Measurements from ENCODE around the gene IQGAP1. TPM values are rescaled to one million over a fixed set of nuclear protein-coding genes. Genes with fewer than 3 reads are reported as not detected.

Gene IQGAP1
- total and polyA plus RNA-seq, 2 donors (not counting 1 experiment from before 2014, with no cell fraction given) = 222 to 270 TPM

GRCh38 chr15:90382320-90382719 lies 5.7 kb upstream of the IQGAP1 start:
- Histone ChIP-seq H3K4me3 (replicated peaks in 1 of 4; ENCODE audit: control extremely low read depth in 1 of 4, insufficient read depth in 1 of 4, low read depth in 3 of 4, low read length in 4 of 4) (no peak overlapping the region), H3K9me3 (ENCODE audit: control insufficient read depth, insufficient read depth, low read depth, low read length) (no peaks in the 10 kb centered on the region), H4K20me1 (ENCODE audit: control insufficient read depth, extremely low read depth, insufficient read depth, low read length) (no peaks in the 10 kb centered on the region), H3K36me3 (ENCODE audit: control insufficient read depth, insufficient read depth, low read length) (no peaks in the 10 kb centered on the region), H3K27me3 (ENCODE audit: control insufficient read depth, insufficient read depth, low read length) (no peaks in the 10 kb centered on the region), H3K4me1 (ENCODE audit: control insufficient read depth, extremely low read depth, insufficient read depth, low read length) (no peaks in the 10 kb centered on the region), H2AFZ (ENCODE audit: low read length) (no peak overlapping the region), H3K9ac (ENCODE audit: insufficient read depth, low read length) (no peak overlapping the region), H3K27ac (ENCODE audit: insufficient read depth, low read length) (no peak overlapping the region), H3K4me2 (ENCODE audit: extremely low read depth, insufficient read depth, low read length) (no peak overlapping the region), H3K79me2 (ENCODE audit: control insufficient read depth, insufficient read depth, low read length) (no peaks in the 10 kb centered on the region)
- TF ChIP-seq CTCF (conservative IDR thresholded peaks at IDR 0.05 in 1 of 2, IDR thresholded peaks at IDR 0.05 in 1 of 2; ENCODE audit: low read depth in 1 of 2, low read length in 2 of 2) (no peak), EZH2 (IDR thresholded peaks at IDR 0.05; ENCODE audit: low read length, missing control alignments) (no peak)
- no peak for DNase-seq (ENCODE audit: low read depth in 2 of 2)

GRCh38 chr15:90386221-90386620 lies 1.8 kb upstream of the IQGAP1 start:
- H3K79me2 ChIP-seq (ENCODE audit: control insufficient read depth, insufficient read depth, low read length) = peaks cover 28% of the 10 kb centered on the region
- no peak overlapping the region for H2AFZ ChIP-seq (ENCODE audit: low read length)
- H3K4me3 ChIP-seq (replicated peaks in 1 of 4; ENCODE audit: control extremely low read depth in 1 of 4, insufficient read depth in 1 of 4, low read depth in 3 of 4, low read length in 4 of 4) = no peak overlapping the region
- no peak for DNase-seq (ENCODE audit: low read depth in 2 of 2)
- TF ChIP-seq CTCF (conservative IDR thresholded peaks at IDR 0.05 in 1 of 2, IDR thresholded peaks at IDR 0.05 in 1 of 2; ENCODE audit: low read depth in 1 of 2, low read length in 2 of 2) = no peak
- TF ChIP-seq EZH2 (IDR thresholded peaks at IDR 0.05; ENCODE audit: low read length, missing control alignments) = no peak
- peaks cover 3% of the 10 kb centered on the region for H3K36me3 ChIP-seq (ENCODE audit: control insufficient read depth, insufficient read depth, low read length)
- no peak overlapping the region for H3K4me2 ChIP-seq (ENCODE audit: extremely low read depth, insufficient read depth, low read length)
- H4K20me1 ChIP-seq (ENCODE audit: control insufficient read depth, extremely low read depth, insufficient read depth, low read length) = no peaks in the 10 kb centered on the region
- no peak overlapping the region for H3K27ac ChIP-seq (ENCODE audit: insufficient read depth, low read length)
- peaks cover 2% of the 10 kb centered on the region for H3K4me1 ChIP-seq (ENCODE audit: control insufficient read depth, extremely low read depth, insufficient read depth, low read length)
- H3K27me3 ChIP-seq (ENCODE audit: control insufficient read depth, insufficient read depth, low read length) = no peaks in the 10 kb centered on the region
- no peaks in the 10 kb centered on the region for H3K9me3 ChIP-seq (ENCODE audit: control insufficient read depth, insufficient read depth, low read depth, low read length)
- H3K9ac ChIP-seq (ENCODE audit: insufficient read depth, low read length) = no peak overlapping the region

- Histone ChIP-seq H3K4me1 (ENCODE audit: control insufficient read depth, extremely low read depth, insufficient read depth, low read length) (peaks cover 2% of the 10 kb centered on the region), H3K4me2 (ENCODE audit: extremely low read depth, insufficient read depth, low read length) (peak overlapping the region; percentile 81), H3K27ac (ENCODE audit: insufficient read depth, low read length) (peak overlapping the region; percentile 85), H3K27me3 (ENCODE audit: control insufficient read depth, insufficient read depth, low read length) (no peaks in the 10 kb centered on the region), H3K9ac (ENCODE audit: insufficient read depth, low read length) (peak overlapping the region; percentile 97), H3K4me3 (replicated peaks in 1 of 4; ENCODE audit: control extremely low read depth in 1 of 4, insufficient read depth in 1 of 4, low read depth in 3 of 4, low read length in 4 of 4) (peak overlapping the region; percentile 60 to 97 (median 81)), H3K36me3 (ENCODE audit: control insufficient read depth, insufficient read depth, low read length) (peaks cover 3% of the 10 kb centered on the region), H3K9me3 (ENCODE audit: control insufficient read depth, insufficient read depth, low read depth, low read length) (no peaks in the 10 kb centered on the region), H2AFZ (ENCODE audit: low read length) (no peak overlapping the region), H3K79me2 (ENCODE audit: control insufficient read depth, insufficient read depth, low read length) (peaks cover 52% of the 10 kb centered on the region), H4K20me1 (ENCODE audit: control insufficient read depth, extremely low read depth, insufficient read depth, low read length) (no peaks in the 10 kb centered on the region)
- no peak for TF ChIP-seq CTCF (conservative IDR thresholded peaks at IDR 0.05 in 1 of 2, IDR thresholded peaks at IDR 0.05 in 1 of 2; ENCODE audit: low read depth in 1 of 2, low read length in 2 of 2)
- TF ChIP-seq EZH2 (IDR thresholded peaks at IDR 0.05; ENCODE audit: low read length, missing control alignments) = no peak
- DNase-seq (ENCODE audit: low read depth in 2 of 2) = peak; percentile 50 to 59
Measured at GRCh38 chr15:90388462-90389380, 679 bp downstream of the IQGAP1 start.
